NCI-H2227 treated with DMSO at 0.1 percent for 48 hours (cell line): Measurements from ENCODE around the gene CMSS1.
A peak's percentile ranks its signal among the peaks of the same experiment; 100 is the strongest.

ENCODE experiments used
- DNase-seq: peaks from one replicate; lab custom pipeline; 2025; lab: John Stamatoyannopoulos, UW

CMSS1 gene

GRCh38 chr3:99817437-99818240 is at the start of gene CMSS1:
TSS of gene CMSS1 (plus strand) at chr3:99817862.
- DNase-seq, result peak; percentile 84

- DNase-seq, result no peak
These were observed 49.5 kb upstream of the CMSS1 start for GRCh38 chr3:99768126-99768525.

- DNase-seq, result no peak
These were observed 48.7 kb upstream of the CMSS1 start for GRCh38 chr3:99768808-99769501.

GRCh38 chr3:99772171-99772570 is 45.5 kb upstream of the CMSS1 start:
- DNase-seq, result no peak

GRCh38 chr3:99772671-99773070 is 45.0 kb upstream of the CMSS1 start:
- DNase-seq, result no peak

- DNase-seq, result no peak
These were observed 43.2 kb upstream of the CMSS1 start for GRCh38 chr3:99774467-99774866.

- DNase-seq, result no peak
These were observed 41.0 kb upstream of the CMSS1 start for GRCh38 chr3:99776516-99777209.

- no peak for DNase-seq
These were observed 40.5 kb upstream of the CMSS1 start for GRCh38 chr3:99777210-99777549.

- no peak for DNase-seq
These were observed 40.0 kb upstream of the CMSS1 start for GRCh38 chr3:99777708-99778107.

- DNase-seq, result no peak
These were observed 36.9 kb upstream of the CMSS1 start for GRCh38 chr3:99780749-99781148.

GRCh38 chr3:99781761-99782160 is 35.9 kb upstream of the CMSS1 start:
- no peak for DNase-seq

GRCh38 chr3:99783011-99783573 is 34.6 kb upstream of the CMSS1 start:
- no peak for DNase-seq

- no peak for DNase-seq
These were observed 28.5 kb upstream of the CMSS1 start for GRCh38 chr3:99789011-99789721.

GRCh38 chr3:99794485-99794884 is 23.2 kb upstream of the CMSS1 start:
- no peak for DNase-seq

- DNase-seq, result no peak
These were observed 22.1 kb upstream of the CMSS1 start for GRCh38 chr3:99795573-99795972.

- DNase-seq, result no peak
These were observed 18.2 kb upstream of the CMSS1 start for GRCh38 chr3:99799422-99799821.

GRCh38 chr3:99803297-99803696 is 14.4 kb upstream of the CMSS1 start:
- no peak for DNase-seq

GRCh38 chr3:99805160-99805559 is 12.5 kb upstream of the CMSS1 start:
- no peak for DNase-seq

GRCh38 chr3:99808163-99808794 is 9.4 kb upstream of the CMSS1 start:
- DNase-seq, result peak; percentile 7

- no peak for DNase-seq
These were observed 8.1 kb upstream of the CMSS1 start for GRCh38 chr3:99809565-99809964.

- no peak for DNase-seq
These were observed 7.3 kb upstream of the CMSS1 start for GRCh38 chr3:99810403-99810802.

GRCh38 chr3:99817047-99817436 is 620 bp upstream of the CMSS1 start:
- DNase-seq, result no peak
